Measurements from ENCODE around the gene PLAAT2.
"Not testable (repeated sequence)": the region's sequence is repeated elsewhere in the genome, so short reads cannot be mapped to it uniquely, and the experiment has no call there.

The PLAAT2 gene

GRCh38 chr11:63608353-63609345 lies 45.5 kb upstream of the PLAAT2 start:
- TF ChIP-seq CTCF (IDR thresholded peaks at IDR 0.05; ENCODE audit: control insufficient read depth, insufficient read depth, low read depth, low read length, missing control alignments): no peak
- peak; percentile 70 for DNase-seq (ENCODE audit: low read depth)
- no peak overlapping the region for H3K4me3 ChIP-seq (ENCODE audit: control insufficient read depth, low read depth, low read length)

DNA sequence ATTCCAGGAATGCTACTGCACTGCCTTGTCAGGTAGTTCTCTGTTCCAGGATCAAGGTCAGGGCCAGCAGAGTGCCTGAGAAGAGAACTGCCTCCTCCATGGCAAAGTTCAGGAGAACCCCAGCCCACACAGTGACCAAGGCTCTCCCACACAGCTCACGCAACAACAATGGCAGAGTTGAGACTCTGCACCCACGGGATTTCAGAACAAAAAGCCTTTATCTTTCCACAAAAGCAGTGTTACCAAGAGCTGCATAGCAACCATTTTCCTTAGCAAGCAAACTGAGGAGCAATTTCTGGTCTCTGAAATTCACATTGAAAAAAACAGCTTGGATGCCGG lies 40.0 kb upstream of the PLAAT2 start:
- no peak overlapping the region for H3K4me3 ChIP-seq (ENCODE audit: control insufficient read depth, low read depth, low read length)
- no peak for DNase-seq (ENCODE audit: low read depth)
- TF ChIP-seq CTCF (IDR thresholded peaks at IDR 0.05; ENCODE audit: control insufficient read depth, insufficient read depth, low read depth, low read length, missing control alignments): no peak

- H3K4me3 ChIP-seq (ENCODE audit: control insufficient read depth, low read depth, low read length): not testable (repeated sequence)
These were observed 39.4 kb upstream of the PLAAT2 start for GRCh38 chr11:63602290-63603179.

DNA sequence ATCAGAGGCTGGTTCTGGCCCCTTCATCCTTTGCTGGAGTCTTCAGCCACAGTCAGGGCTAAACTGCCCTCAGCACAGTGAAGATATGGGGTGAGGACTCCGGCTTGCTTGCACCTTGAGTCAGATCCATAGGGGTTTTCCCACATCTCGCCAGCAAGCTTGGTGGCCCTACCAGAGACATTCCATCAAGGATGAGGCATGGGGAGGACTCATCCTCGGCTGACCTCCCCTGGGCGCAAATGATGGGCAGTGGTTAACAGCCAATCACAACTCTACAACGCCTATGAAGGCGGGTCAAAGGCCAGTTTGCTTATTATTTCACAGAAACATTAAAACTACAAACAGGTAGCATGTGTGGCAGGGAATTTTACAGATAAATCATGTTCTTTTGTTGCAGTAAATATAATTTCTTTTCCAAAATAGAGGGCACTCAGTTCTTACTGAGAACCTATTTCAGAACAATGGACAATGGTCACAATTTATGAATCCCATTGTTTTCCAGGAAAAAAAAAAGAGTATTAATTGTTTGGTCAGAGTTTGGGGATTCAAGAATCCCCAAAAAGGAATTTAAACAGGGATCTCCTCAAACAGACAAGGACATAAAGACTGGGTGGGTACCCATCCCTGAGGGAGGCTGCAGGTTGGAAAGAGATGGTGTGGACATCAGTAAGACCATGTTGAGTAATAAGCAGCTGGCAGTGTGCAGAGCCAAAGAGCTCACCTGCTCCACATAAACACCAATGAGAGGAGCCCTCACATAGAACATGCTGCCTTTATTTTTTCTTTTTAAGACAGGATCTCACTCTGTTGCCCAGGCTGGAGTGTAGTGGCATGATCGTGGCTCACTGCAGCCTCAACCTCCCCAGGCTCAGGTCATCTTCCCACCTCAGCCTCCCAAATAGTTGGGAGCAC lies 36.3 kb upstream of the PLAAT2 start:
- TF ChIP-seq CTCF (IDR thresholded peaks at IDR 0.05; ENCODE audit: control insufficient read depth, insufficient read depth, low read depth, low read length, missing control alignments): no peak
- DNase-seq (ENCODE audit: low read depth): peak; percentile 71
- H3K4me3 ChIP-seq (ENCODE audit: control insufficient read depth, low read depth, low read length): no peak overlapping the region

More at GRCh38 chr11:63602290-63603179, 39.4 kb upstream of the PLAAT2 start:
- DNase-seq (ENCODE audit: low read depth): peak; percentile 44

- DNase-seq (ENCODE audit: low read depth): no peak
- TF ChIP-seq CTCF (IDR thresholded peaks at IDR 0.05; ENCODE audit: control insufficient read depth, insufficient read depth, low read depth, low read length, missing control alignments): no peak
These were observed 35.4 kb upstream of the PLAAT2 start for GRCh38 chr11:63598556-63598955.

GRCh38 chr11:63595296-63595695 lies 32.1 kb upstream of the PLAAT2 start:
- H3K4me3 ChIP-seq (ENCODE audit: control insufficient read depth, low read depth, low read length): no peak overlapping the region
- no peak for DNase-seq (ENCODE audit: low read depth)
- no peak for TF ChIP-seq CTCF (IDR thresholded peaks at IDR 0.05; ENCODE audit: control insufficient read depth, insufficient read depth, low read depth, low read length, missing control alignments)

More at GRCh38 chr11:63598556-63598955, 35.4 kb upstream of the PLAAT2 start:
- no peak overlapping the region for H3K4me3 ChIP-seq (ENCODE audit: control insufficient read depth, low read depth, low read length)
